HG03439 (cell line): ENCODE data around the gene PRDM10.

Source experiments
- ATAC-seq: cut with Tn5 transposase; IDR thresholded peaks from one replicate; pipeline ENCODE4 v1.9.1; 2021; ENCODE audit warnings: mild to moderate bottlenecking, moderate library complexity; ENCODE audit not compliant: unreplicated experiment

Gene PRDM10

GRCh38 chr11:129950101-129951091, 52.2 kb downstream of the PRDM10 start:
- ATAC-seq, result no peak

- no peak for ATAC-seq
These were observed 53.6 kb downstream of the PRDM10 start for GRCh38 chr11:129948926-129949466.

GRCh38 chr11:129947474-129947873, 55.2 kb downstream of the PRDM10 start:
- ATAC-seq, result no peak

- no peak for ATAC-seq
These were observed 55.7 kb downstream of the PRDM10 start for GRCh38 chr11:129946965-129947364.

- no peak for ATAC-seq
These were observed 56.4 kb downstream of the PRDM10 start for GRCh38 chr11:129946256-129946655.

GRCh38 chr11:129945373-129945772, 57.3 kb downstream of the PRDM10 start:
- ATAC-seq, result no peak

- ATAC-seq, result no peak
These were observed 57.9 kb downstream of the PRDM10 start for GRCh38 chr11:129944696-129945095.

GRCh38 chr11:129943036-129943435, 59.6 kb downstream of the PRDM10 start:
- no peak for ATAC-seq

GRCh38 chr11:129939510-129939909, 63.1 kb downstream of the PRDM10 start:
- no peak for ATAC-seq

- no peak for ATAC-seq
These were observed 63.9 kb downstream of the PRDM10 start for GRCh38 chr11:129938764-129939163.

GRCh38 chr11:129937592-129938238, 64.9 kb downstream of the PRDM10 start:
- ATAC-seq, result no peak

GRCh38 chr11:129935723-129936122, 66.9 kb downstream of the PRDM10 start:
- no peak for ATAC-seq

- ATAC-seq, result no peak
These were observed 68.7 kb downstream of the PRDM10 start for GRCh38 chr11:129933891-129934290.

- ATAC-seq, result no peak
These were observed 69.4 kb downstream of the PRDM10 start for GRCh38 chr11:129933262-129933661.

- no peak for ATAC-seq
These were observed 70.1 kb downstream of the PRDM10 start for GRCh38 chr11:129932381-129933067.

- no peak for ATAC-seq
These were observed 71.9 kb downstream of the PRDM10 start for GRCh38 chr11:129930743-129931142.

GRCh38 chr11:129930296-129930695, 72.3 kb downstream of the PRDM10 start:
- no peak for ATAC-seq

- no peak for ATAC-seq
These were observed 72.9 kb downstream of the PRDM10 start for GRCh38 chr11:129929721-129930120.

- ATAC-seq, result no peak
These were observed 73.5 kb downstream of the PRDM10 start for GRCh38 chr11:129928923-129929692.

- no peak for ATAC-seq
These were observed 80.0 kb downstream of the PRDM10 start for GRCh38 chr11:129922674-129923073.
